Effector CD4-positive, alpha-beta T cell (primary cell): ENCODE results near the gene TCF25.
"Not testable (repeated sequence)": the region's sequence is repeated elsewhere in the genome, so short reads cannot be mapped to it uniquely, and the experiment has no call there.

ENCODE experiments used
- DNase-seq: peaks from one replicate; pipeline ENCODE4 v3.0.0-alpha.2; 2020

Gene TCF25

DNA sequence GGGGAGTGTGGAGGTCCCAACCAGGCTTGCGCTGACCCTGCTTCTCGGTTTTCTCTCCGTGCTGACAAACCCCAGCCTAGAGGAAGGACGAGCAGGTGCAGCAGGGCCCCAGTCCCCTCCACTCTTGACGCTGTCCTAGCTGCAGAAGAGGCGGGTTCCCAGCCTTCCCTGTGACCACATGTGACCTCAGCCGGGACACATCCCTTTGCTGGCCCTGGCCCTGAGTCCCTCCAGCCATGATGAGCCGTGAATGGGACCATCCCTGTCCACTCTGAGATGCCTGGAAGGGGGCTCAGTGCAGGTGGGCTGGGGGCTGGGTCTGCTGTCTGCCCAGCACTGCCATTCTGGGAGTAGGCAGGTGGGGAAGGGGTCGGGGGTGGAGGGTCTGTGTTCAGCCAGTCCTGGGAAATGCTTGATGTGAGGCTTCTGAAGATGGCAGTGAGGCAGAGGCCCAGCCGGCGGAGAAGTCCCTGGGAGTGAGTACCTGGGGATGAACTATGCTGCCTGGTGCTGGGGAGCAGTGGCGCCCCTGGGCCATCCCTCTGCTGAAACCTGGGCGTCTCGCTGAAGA, 47.8 kb downstream of the TCF25 start:
- no peak for DNase-seq

DNA sequence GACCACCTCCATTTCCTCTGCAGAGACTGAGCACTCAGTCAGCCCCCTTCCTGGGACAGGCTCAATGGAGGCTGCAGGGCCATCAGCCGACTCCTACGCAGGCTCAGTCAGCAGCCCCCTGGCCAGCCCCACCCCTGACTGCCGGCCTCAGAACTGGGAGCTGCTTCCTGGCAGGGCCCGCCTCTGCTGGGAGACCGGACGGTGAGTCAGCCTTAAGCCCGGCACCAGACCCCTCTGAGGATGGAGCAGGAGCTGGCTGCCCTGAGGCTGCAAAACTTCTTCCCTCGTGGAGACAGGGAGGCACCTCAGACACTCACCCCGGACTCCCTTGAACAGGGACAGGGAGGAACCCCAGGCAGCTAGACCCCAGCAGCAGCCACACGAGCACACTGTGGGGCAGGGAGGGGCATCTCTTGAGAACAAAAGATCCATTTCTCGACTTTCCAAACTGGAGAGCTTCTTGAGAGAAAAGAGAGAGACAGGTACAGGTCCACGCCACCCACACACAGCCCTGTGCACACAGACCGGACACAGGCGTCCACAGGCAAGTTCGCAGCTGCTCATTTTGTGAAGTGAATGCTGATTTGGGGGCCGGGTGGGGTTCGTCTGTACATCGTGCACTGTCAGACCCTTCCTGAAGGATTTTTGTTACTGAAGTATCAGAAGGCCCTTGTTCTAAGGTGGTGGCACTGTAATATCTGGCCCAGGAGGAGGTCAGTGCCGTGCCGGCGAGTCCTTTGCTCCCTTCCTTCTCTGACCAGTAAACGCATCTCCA, 48.5 kb downstream of the TCF25 start:
- DNase-seq = no peak

DNA sequence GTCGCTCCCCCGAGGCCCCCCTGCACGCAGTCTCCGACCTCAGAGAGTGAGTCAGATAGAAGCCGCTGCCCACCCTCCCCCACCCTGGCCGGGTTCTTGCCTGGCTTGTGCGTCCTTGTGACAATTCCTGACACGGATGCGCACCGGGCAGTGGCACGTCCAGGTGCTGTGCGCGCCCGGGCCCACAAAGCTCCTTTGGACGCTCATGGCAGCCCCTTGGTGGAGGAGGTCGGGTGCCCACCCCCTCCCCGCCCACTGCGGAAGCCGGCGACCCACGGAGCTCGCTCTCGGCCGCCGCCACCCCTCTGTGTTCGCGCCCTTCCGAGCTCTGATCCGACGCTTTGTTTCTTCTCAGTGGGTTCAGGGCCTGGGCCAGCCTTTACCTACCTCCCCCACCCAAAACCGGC, 49.1 kb downstream of the TCF25 start:
- DNase-seq = no peak

DNA sequence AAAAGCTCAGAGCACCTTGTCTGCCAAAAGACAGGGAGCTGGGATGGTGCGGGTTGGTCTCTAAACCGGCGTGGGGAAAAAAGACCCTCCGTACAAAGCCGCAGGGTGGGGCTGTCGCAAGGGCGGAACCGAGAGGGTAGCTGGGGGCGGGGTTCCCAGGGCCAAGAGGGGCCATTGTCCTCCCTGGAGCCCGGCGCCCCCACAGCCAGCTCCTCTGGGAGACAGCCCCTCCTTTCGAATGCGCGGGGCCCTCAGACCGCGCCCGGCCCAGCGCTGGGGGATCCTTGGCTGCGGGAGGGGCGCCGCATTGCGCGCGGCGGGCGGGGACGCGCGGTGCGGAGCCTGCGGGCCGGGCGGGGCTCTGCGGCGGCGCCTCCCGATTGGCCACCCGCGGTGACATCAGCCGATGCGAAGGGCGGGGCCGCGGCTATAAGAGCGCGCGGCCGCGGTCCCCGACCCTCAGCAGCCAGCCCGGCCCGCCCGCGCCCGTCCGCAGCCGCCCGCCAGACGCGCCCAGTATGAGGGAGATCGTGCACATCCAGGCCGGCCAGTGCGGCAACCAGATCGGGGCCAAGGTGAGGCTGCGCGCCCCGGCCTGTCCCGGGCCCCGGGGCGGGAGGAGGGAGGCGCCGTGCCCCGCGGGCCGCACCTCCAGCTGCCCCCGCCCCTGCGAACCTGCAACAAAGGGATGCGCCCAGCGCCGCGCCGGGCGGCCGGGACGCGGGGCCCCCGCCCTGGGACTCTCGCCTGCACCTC, 49.7 kb downstream of the TCF25 start, which contains the start of gene TUBB3:
TSS of gene TUBB3 (plus strand) at position 459 of the 756 bp plus-strand sequence. CDS start at position 519, 60 bp downstream.
- no peak for DNase-seq

DNA sequence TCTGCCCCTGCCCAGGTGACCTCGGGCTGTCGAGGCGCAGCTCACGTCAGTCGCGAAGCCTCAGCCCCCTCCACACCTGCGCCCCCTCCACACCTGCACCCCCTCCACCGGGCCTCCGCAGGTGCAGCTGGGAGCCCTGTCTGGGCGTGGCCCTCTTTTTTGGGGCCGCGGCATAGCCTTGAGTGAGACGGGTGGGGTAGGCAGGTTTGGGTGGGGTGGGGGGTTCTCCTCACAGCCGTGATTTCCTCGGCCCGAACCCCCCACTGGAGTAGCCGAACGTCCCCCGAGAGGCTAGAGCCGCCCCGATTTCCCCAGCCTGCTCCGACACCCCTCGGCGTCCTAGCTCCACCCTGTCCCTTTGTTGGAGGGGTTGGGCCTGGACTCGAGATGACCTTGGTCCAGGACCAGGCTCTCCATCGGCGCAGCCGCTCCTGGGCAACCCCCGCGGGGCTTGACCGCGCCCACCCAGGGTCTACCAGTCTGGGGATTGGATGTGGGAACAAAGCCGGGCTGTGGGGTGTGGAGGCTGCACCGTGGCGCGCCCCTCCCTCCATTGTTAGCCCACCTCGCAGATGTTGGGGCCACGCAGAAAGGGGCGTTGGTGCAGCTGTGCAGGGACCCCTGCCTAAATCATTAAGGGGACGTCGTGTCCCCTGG, 50.4 kb downstream of the TCF25 start:
- no peak for DNase-seq

DNA sequence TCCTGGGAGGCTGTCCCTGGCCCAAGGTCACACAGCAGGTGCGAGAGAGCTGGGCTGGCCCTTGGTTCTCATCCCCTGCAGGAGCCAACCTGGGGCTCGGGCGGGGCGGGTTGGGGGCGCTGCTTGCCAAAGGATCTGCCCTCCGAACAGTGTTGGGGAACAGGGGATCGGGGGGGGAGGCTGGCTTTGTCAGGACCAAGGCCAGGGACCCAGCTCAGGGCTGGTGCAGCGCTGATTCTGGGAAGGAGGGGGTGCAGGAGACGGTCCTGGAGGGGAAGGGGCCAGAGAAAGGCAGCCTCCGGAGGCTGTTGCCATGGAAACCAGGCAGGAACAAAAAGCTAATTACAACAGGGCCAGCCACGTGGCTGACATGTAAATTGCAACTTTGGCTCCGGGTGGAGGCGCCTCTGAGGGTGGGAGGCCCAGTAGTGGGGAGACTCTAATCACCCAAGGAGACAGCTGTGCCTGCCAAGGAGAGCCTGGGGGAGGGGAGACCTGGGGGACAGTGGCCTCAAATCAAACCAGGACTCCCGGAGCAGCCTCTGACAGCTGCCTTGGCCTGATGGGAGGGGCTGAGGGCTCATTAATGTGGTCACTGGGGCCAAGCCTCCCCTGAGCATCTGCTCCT, 51.0 kb downstream of the TCF25 start:
- DNase-seq = peak; percentile 21

DNA sequence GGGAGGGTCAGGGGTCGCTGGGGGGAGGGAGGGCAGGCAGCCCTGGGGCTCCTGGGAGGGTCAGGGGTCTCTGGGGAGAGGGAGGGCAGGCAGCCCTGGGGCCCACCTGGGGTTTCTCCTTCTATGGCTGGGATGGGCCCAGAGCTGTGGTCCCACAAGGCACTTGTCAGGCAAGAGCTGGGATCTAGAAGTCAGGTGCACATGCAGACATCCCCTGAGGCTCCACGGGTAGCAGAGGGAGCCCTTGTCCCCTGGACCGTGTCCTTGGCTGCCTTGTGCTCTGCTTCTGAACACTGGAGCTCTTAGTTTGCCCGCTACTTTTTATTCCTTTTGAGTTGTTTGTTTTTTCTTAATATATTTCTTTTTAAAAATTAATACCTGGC, 51.5 kb downstream of the TCF25 start:
- no peak for DNase-seq

DNA sequence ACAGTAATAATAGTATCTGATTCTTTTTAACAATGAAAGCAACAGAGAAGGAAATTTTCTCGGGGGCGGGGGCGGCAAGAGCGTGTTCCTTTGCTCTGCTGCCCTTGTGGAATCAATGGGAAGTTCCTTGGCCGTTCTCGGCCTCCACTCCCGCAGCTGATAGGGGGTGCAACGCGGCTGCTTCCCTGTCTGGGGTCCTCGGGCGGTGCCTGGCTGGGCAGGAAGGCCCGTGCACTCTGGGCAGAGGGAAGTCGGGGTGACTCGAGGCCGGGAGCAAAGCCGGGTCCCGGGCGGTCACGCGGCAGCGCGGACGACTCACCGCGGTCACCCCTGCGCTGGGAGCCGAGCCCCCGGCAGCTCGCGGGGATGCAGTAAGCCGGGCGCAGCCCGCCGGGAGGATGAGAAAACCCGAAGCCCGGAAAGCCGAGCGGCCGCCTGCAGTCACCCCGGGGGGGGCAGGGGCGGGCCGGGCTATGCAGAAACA, 52.2 kb downstream of the TCF25 start:
- DNase-seq = no peak

DNA sequence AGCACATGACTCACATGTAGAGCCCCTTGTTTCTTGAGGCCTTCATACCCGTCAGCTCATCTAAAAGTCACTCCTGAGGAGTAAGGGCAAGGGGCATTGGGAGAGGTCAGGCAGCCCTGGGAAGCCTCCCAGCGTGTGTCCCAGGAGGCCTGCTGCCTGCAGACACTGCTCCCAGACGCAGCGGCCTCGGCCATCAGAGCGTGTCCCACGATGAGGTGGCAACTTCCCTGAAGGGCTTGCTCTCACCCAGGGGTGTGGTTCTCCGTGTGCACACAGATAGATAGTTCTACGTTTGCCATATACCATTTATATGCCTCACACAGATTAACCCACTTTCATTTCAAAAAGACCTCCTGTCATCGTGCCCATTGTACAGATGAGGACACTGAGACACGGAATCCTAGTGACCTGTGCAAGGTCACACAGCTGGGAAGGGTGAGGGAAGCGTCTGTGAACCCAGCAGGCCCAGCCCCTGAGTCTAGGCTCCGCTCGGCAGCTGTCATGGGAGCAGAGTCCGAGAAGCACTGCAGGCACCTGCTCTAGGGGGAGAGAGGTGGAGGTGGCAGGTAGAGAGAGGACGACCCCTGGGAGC, 58.0 kb downstream of the TCF25 start:
- no peak for DNase-seq

DNA sequence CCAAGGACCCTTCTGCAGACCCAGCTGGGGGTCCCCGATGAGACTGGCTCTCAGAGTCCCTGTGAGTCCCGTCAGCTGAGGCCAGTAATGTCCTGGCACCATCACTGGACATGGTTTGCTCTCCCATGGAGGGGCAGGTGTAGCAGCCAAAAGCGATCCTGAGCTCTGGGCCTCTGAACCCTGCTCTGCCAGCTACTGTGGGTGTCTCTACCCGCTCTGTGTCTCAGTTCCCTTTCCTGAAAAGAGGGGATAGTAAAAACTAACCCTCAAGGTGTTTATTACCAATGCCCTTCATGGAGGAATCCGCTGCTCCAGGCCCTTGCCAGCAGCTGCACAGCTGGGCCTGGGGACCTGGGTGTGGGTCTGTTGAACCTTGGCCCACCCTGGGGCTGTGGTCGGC, 58.6 kb downstream of the TCF25 start:
- no peak for DNase-seq

DNA sequence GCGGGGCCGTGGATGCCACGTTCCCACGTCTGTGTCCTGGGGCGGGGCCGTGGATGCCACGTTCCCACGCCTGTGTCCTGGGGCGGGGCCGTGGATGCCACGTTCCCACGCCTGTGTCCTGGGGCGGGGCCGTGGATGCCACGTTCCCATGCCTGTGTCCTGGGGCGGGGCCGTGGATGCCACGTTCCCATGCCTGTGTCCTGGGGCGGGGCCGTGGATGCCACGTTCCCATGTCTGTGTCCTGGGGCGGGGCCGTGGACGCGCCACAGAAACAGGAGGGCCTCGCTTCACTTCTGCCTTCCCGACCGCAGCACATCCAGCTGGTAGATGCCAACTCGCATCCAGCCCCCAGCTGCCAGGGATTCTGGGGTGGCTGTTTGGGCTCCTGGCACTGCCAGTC, 60.6 kb downstream of the TCF25 start:
- not testable (repeated sequence) for DNase-seq

DNA sequence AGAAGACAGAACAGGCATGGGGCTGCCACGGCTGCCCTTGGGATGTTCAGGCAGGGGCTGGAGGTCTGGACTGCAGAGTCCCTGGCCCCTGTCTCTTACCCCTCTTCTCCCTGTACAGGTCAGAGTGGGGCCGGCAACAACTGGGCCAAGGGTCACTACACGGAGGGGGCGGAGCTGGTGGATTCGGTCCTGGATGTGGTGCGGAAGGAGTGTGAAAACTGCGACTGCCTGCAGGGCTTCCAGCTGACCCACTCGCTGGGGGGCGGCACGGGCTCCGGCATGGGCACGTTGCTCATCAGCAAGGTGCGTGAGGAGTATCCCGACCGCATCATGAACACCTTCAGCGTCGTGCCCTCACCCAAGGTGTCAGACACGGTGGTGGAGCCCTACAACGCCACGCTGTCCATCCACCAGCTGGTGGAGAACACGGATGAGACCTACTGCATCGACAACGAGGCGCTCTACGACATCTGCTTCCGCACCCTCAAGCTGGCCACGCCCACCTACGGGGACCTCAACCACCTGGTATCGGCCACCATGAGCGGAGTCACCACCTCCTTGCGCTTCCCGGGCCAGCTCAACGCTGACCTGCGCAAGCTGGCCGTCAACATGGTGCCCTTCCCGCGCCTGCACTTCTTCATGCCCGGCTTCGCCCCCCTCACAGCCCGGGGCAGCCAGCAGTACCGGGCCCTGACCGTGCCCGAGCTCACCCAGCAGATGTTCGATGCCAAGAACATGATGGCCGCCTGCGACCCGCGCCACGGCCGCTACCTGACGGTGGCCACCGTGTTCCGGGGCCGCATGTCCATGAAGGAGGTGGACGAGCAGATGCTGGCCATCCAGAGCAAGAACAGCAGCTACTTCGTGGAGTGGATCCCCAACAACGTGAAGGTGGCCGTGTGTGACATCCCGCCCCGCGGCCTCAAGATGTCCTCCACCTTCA, 61.5 kb downstream of the TCF25 start:
- DNase-seq = no peak

DNA sequence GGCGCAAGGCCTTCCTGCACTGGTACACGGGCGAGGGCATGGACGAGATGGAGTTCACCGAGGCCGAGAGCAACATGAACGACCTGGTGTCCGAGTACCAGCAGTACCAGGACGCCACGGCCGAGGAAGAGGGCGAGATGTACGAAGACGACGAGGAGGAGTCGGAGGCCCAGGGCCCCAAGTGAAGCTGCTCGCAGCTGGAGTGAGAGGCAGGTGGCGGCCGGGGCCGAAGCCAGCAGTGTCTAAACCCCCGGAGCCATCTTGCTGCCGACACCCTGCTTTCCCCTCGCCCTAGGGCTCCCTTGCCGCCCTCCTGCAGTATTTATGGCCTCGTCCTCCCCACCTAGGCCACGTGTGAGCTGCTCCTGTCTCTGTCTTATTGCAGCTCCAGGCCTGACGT, 62.2 kb downstream of the TCF25 start:
- DNase-seq = not testable (repeated sequence)

DNA sequence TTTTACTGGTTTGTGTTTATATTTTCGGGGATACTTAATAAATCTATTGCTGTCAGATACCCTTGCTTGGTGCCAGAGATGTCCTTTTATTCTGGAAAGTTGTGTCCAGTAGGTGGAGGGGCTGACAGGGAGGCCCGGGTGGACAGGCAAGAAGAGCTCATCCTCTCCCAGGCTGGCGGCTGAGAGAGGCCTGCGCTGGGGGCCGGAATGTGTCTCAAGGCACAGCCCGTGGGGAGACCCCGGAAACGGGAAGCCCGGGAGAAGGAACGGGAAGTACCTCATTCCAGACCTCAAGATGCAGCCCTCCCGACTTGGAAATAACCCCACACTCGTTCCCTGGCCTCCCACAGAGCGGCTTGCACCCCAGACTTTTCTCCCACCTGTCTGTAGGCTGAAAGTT, 62.6 kb downstream of the TCF25 start:
- DNase-seq = no peak

DNA sequence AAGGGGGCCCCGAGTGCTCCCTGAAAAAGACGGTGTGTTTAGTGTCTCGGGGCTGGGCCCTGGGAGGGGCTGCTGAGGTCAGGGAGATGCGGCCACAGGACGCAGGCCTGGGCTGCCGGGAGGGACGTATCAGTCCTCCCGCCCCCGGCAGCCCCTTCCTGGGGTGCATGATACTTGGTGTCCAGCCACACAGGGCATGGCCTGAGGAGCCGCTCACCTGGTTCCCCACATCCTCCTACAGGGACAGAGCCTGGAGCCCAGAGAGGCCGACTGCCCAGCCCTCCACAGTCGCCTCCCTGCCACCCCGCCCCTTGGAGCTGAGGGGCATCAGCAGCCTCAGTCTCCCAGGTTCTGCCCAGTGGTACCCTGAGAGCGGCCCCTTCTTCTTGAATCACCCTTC, 63.1 kb downstream of the TCF25 start:
- DNase-seq = no peak

DNA sequence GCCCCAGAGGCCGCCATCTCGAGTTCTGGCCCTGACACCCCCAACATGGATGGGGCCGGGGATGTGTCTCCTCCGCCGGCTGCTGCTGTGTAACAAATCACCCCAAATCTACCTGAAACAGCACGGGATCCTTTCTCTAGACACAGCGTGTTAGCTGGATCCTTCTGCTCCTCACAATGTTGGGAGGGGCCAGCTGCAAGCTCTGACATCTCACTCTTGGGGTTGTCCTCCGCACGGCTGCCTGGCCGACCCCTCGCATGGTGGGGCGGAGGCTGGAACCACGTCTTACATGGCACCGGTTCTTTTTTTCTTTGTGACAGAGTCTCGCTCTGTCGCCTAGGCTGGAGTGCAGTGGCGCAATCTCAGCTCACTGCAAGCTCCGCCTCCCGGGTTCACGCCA, 63.6 kb downstream of the TCF25 start:
- DNase-seq = no peak

DNA sequence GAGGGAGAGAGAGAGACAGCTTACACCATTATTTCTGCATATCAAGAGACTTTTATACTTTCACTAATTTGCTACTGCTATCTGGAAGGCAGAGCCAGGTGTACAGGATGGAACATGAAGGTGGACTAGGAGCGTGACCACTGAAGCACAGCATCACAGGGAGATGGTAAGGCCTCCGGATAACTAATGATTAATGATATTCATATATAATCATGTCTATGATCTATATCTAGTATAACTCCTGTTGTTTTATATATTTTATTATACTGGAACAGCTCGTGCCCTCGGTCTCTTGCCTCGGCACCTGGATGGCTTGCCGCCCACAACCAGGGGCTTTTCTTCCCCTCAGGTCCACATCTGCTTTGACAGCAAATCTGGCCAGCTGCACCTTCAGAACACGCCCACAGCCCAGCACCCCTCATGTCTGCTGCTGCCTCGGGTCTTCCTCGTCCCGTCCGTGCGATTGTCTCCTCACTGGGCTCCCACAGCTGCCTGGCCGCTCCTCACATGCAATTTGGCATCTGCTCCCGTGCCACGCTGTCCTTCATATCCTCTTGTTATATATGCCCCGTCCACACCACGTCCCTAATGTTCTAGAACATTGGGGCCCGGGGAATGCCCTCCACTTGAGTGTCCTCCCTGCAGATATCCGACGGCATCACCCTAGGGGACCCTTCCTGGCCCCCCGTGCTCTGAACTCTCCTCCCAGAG, 64.9 kb downstream of the TCF25 start:
- DNase-seq = no peak

DNA sequence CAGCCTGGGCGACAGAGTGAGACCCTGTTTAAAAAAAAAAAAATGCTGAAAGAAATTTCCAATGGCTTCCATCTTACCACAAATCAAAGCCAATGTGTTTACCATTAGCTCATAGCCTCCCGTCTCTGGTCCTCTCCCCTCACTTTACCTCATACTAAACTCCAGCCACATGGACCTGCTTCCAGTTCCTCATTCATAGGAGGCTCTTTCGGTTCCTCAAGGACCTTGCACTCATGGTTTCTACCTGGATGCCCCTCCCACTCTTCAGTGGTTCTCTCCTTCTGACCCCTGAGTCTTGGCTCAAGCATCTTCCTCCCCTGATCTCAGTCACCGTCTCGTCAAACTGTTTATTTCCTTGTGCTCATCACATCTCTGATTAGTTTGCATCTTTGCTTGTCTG, 71.4 kb downstream of the TCF25 start:
- no peak for DNase-seq

DNA sequence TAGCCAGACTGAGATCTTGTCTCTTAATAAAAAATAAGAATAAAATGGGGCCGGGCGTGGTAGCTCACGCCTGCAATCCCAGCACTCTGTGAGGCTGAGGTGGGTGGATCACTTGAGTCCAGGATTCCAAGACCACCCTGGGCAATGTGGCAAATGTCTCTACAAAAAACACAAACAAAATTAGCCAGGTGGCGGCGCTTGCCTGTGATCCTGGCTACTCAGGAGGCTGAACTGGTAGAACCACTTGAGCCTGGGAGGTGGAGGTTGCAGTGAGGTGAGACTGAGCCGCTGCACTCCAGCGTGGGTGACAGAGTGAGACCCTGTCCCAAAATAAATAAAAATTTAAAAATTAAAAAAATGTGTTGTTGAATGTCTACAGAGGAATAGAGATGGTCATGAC, 72.3 kb downstream of the TCF25 start:
- DNase-seq = no peak

DNA sequence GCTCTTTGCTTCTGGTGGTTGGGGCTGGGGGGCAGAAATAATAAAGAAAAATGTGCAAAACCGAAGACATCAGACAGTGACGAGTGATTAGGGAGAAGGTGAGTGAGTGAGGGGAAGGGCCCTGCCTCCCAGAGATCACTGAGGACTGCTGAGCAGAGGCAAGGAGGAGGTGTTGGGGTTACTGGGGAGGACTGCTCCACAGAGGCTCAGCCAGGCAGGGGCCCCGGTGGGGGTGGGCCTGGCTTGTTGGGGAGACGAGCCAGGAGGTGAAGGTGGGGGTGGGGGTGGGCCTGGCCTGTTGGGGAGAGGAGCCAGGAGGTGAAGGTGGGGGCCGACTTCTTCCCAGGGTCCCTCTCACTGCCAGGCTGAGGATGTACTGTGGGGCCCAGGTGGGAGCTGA, 73.1 kb downstream of the TCF25 start:
- DNase-seq = no peak
